ENCODE measurements around the gene CD44.

Gene CD44

GRCh38 chr11:35260342-35260985 lies 121.5 kb downstream of the CD44 start:
- no peak for DNase-seq (ENCODE audit: low read depth in 2 of 2)

- DNase-seq (ENCODE audit: low read depth in 2 of 2), result no peak
Measured at GRCh38 chr11:35261197-35261596, 122.2 kb downstream of the CD44 start.

GRCh38 chr11:35262056-35262455 lies 123.1 kb downstream of the CD44 start:
- DNase-seq (ENCODE audit: low read depth in 2 of 2), result no peak

- DNase-seq (ENCODE audit: low read depth in 2 of 2), result no peak
Measured at GRCh38 chr11:35262735-35263134, 123.8 kb downstream of the CD44 start.

DNA sequence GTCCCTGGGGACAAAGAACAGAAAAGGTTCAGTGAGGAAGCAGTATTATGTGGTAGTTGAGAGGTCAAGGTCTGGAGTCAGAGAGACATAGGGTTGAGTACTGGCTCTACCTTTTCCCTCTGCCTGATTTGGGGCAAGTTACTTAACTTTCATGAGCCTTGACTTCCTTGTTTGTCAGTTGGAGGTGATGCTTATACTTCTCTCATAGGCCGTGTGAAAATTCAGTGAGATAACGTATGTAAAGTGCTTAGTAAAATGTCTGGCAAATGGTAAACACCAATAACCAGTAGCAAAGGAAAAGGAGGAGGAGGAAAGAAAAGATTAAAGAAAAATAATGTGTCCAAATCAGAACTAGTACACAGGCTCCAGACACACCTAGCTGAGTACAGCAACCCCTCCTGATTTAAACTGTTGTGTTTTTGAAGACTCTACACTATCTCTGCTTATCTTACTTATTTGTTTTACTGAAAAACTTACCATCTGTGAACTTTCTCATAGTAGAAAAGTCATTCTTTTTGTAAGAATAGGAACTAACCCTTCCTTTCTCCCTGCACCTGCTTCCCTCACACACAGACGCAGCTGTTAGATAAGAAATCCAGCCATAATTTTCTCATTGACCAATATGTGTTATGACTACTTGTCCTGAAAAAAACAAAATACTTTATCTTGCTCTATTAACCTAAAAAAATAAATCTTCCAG lies 126.9 kb downstream of the CD44 start:
- no peak for DNase-seq (ENCODE audit: low read depth in 2 of 2)

DNA sequence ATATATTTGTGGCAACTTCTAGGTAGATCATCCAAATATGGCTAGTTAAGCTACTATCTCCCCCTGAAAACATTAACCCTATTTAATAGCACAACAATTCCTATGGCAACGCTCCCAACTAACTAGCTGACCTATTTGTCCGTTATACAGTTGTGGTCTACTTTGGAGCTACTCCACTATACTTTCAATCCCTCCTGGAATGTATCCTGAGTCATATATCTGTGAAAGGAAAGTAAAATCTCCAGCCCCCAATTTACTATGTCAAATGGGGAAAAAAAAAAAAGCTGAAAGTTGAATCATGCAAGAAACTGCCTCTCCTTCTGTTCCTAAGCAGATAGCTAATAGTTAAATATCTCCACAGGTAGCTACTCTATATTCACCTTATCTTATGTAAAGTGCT lies 128.5 kb downstream of the CD44 start:
- no peak for DNase-seq (ENCODE audit: low read depth in 2 of 2)

- DNase-seq (ENCODE audit: low read depth in 2 of 2), result no peak
Measured at GRCh38 chr11:35270342-35270741, 131.4 kb downstream of the CD44 start.

GRCh38 chr11:35271031-35271430 lies 132.1 kb downstream of the CD44 start:
- DNase-seq (ENCODE audit: low read depth in 2 of 2), result no peak

- DNase-seq (ENCODE audit: low read depth in 2 of 2), result peak in 1 of 2 donors; percentile 1
Measured at GRCh38 chr11:35272391-35272902, 133.5 kb downstream of the CD44 start.

DNA sequence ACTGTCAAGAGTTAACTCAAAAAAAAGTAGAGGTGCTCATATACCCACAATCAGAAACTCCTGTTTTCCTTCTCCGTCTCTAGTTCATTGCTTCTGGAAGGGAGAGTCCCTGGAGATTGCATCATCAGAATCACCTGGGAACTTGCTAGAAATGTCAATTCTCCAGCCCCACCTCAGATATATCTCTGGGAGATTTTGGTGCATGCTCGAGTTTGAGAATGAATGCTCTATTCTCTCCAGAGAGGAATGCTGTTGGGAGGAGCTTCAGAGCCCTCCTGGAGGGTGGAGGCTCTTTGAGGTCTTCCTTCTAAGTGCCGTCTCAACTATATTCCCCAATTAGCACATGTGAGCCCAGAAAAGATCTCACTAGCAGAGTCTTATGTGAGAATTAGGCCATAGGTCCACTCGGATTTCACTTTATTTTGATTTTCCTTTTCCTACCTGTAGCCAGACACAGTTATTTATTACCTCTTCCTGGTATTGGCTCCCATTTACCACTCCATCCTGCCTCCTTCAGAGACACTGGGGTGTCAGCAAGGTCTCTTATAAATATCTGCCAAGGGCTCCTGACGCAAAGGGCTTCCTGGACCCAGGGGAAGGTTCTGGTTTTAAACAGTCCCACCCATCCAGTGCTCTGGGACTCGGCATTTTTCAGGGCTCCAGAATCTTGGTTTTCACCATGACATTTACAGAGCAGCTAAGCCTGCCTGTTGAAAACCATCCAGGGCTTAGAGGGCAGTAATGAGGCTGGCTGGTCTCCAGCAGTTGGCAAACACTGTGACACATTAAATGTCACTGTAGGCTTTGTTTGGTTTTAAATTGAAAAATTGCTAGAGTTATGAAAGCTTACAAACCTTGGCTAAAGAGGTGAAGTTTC lies 136.2 kb downstream of the CD44 start:
- DNase-seq (ENCODE audit: low read depth in 2 of 2), result no peak

DNA sequence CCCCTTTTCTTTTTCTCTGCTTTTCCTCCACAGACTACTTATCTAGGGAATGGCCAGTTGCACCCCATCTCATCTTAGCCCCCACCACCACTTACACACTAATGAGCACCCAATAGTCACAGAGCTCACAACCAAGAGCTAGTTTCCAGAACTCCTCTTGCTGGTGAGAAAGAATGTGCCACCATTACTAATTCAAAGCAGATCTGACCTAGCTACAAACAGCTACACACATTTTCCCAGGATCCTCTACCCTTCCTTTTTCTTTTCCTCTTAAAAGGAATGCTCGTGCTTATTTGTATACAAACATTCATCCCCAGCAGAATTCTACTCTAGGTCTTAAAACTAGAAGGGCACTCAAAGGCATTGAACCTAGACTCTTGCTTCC lies 136.8 kb downstream of the CD44 start:
- no peak for DNase-seq (ENCODE audit: low read depth in 2 of 2)

DNA sequence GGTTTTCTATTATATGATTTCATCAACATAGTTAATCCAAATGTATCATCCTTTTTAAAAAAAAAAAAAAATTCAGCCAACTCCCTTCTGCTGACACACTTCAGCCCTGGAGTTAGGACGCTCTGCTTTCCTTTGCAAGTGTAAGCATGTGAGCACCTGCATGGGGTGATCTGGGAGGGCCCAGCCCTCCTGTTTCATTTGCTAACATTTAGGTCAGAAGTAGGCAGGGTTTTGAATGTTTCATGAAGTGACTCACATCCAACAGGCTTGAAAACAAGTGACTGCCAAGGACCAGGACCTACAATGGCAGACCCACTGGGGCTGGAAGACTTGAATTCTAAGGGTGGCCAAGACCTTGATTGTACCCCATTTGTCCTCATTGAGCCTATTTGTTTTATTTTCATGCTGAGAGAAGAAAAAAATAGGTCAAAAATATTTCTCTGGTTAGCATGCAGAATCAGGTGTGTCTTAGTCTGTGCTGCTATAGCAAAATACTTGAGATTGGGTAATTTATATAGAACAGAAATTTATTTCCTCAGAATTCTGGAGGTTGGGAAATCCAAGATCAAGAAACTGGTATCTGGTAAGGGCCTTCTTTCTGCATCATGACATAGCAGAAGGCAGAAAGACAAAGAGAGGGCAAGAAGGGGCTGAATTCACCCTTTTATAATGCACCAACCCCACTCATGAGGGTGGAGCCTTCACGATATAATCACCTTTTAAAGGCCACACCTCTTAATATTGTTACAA lies 137.6 kb downstream of the CD44 start:
- no peak for DNase-seq (ENCODE audit: low read depth in 2 of 2)

DNA sequence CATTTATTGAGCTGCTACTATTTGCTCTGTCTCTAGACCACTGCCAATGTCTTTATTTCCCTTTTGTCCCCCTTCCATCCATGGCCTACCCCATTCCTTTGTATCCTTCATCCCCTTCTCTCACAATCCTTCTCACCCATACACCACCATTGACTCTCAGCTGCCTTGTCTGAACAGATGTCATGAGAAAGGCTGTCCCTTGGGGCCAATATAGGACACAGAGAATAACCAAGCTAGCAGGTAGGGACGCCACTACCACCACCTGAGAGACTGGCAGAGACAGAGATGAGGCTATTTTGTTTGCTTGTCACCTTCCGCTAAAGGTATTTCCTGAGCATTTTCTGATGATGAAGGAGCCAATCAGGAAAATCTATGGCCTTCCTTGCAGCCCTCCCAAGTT lies 138.9 kb downstream of the CD44 start:
- no peak for DNase-seq (ENCODE audit: low read depth in 2 of 2)

GRCh38 chr11:35280727-35281126 lies 141.8 kb downstream of the CD44 start:
- DNase-seq (ENCODE audit: low read depth in 2 of 2), result no peak

GRCh38 chr11:35281169-35281688 lies 142.3 kb downstream of the CD44 start:
- no peak for DNase-seq (ENCODE audit: low read depth in 2 of 2)
